Prostate gland (tissue), 2 donors: ENCODE results near the gene WWC2. TPM values are rescaled to one million over a fixed set of nuclear protein-coding genes. Genes with fewer than 3 reads are reported as not detected.

Experiments used
- DNase-seq: peaks from one replicate; pipeline ENCODE4 v3.0.0-alpha.2; 2019; ENCODE audit warnings: low spot score
- H3K27ac ChIP-seq, 2 donors: fragments of 200-600 bp; sonication (generic); 2 replicates each; pipeline ENCODE4 v1.5.1; 2017 to 2019
- H3K27me3 ChIP-seq: fragments of 200-600 bp; sonication (generic); replicated peaks from 2 replicates; pipeline ENCODE4 v1.5.1; 2019; ENCODE audit not compliant: insufficient read depth
- H3K36me3 ChIP-seq, 2 donors: fragments of 200-600 bp; sonication (generic); 1 replicate in 1 of 2; 2 replicates in 1 of 2; pipeline versions ENCODE4 v1.5.1 to v1.8.1; 2017 to 2019
- H3K4me1 ChIP-seq: fragments of 200-600 bp; sonication (generic); replicated peaks from 2 replicates; pipeline ENCODE4 v1.5.1; 2019
- H3K4me3 ChIP-seq, 2 donors: fragments of 200-600 bp; sonication (generic); 2 replicates each; pipeline ENCODE4 v1.5.1; 2017 to 2019
- H3K9me3 ChIP-seq: fragments of 200-600 bp; sonication (generic); 2 replicates; pipeline ENCODE4 v1.5.1; 2017
- POLR2A ChIP-seq: fragments of 450-650 bp; IDR thresholded peaks from one replicate; pipeline ENCODE4 v1.6.1; 2016; ENCODE audit warnings: antibody characterized with exemption, mild to moderate bottlenecking
- POLR2AphosphoS5 ChIP-seq: sonication (generic); formaldehyde crosslinking; IDR thresholded peaks from one replicate; pipeline ENCODE4 v1.6.1; 2017; ENCODE audit warnings: antibody characterized with exemption
- WGBS: methylation state at CpG from one replicate; pipeline ENCODE4 v1.1.5; 2018; 5-methylcytosine and 5-hydroxymethylcytosine counted together
- intact Hi-C: fragments of 100-400 bp; cut with DNase I; formaldehyde crosslinking; loops from one replicate; pipeline ENCODE4 v1.14.2; 2022
- total RNA-seq, 2 donors: library from RNA; depleted of rRNA; stranded (reverse); fragments of >200 nt; gene quantifications; one replicate each; pipeline ENCODE4 v1.1.0, GENCODE V29; 2016
- TF ChIP-seq, protein P1 (sequence below), 4 experiments: fragments of 200-600 bp in 2 of 4; fragments of 450-650 bp in 2 of 4; sonication (generic) in 2 of 4; IDR thresholded peaks; 1 replicate in 3 of 4; 2 replicates in 1 of 4; pipeline ENCODE4 v1.5.1; 2016 to 2019; ENCODE audit warnings: antibody characterized with exemption in 4 of 4, mild to moderate bottlenecking in 2 of 4, moderate library complexity in 2 of 4

WWC2 gene
- total RNA-seq, 2 donors from 2014 or later, result 17.6 to 44.1 TPM

DNA sequence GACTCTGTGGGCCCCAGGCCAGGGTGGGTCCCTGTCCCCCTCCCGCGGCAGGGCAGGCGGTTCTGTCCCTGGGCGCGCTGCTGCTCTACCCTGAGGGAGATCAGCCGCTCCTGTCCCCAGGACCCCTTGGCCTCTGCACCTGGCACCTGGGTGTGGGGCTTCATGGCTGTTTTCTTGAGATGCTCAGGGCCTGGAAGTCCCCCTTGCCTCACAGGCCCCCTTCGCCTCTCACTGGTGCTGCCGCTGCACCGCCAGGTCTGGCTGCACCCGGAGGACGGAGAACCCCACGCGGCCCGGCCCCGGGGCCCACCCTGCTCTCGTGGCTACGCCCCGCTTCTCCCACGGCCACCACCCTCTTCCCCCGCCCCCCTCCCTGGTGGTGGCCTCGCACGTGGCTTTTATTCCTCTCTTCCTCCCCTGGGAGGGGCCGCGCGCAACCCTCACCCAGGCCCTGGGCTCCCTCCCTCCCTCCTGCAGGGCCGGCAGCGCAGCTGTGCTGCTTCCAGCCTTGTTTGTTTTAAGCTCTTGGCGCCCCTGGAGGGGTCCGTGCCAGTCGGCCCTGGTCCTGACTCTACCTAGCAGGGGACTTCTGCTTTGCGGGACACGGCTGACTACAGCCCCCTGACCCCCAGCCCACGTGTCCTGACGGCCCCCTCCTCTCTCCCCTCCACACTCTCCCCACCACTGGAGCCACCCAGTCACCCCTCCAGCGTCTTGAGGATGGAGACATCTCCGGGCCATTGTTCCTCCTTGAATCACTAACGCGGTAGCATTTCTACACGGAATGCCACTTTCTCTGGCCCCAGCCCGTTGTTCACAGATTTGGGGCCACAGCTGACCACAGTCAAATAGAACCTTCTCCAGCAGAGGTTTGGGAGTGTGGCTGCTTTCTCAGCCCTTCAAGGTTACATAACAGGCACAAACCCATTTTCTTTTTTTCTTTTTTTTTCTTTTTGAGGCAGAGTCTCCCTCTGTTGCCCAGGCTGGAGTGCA, 243.8 kb downstream of the WWC2 start:
- H3K27me3 ChIP-seq, result no peaks in the 10 kb centered on the region
- no peak for DNase-seq
- TF ChIP-seq, protein P1, sequence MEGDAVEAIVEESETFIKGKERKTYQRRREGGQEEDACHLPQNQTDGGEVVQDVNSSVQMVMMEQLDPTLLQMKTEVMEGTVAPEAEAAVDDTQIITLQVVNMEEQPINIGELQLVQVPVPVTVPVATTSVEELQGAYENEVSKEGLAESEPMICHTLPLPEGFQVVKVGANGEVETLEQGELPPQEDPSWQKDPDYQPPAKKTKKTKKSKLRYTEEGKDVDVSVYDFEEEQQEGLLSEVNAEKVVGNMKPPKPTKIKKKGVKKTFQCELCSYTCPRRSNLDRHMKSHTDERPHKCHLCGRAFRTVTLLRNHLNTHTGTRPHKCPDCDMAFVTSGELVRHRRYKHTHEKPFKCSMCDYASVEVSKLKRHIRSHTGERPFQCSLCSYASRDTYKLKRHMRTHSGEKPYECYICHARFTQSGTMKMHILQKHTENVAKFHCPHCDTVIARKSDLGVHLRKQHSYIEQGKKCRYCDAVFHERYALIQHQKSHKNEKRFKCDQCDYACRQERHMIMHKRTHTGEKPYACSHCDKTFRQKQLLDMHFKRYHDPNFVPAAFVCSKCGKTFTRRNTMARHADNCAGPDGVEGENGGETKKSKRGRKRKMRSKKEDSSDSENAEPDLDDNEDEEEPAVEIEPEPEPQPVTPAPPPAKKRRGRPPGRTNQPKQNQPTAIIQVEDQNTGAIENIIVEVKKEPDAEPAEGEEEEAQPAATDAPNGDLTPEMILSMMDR (IDR thresholded peaks at IDR 0.05), result no peak
- TF ChIP-seq POLR2AphosphoS5, result no peak
- no peak for TF ChIP-seq POLR2A
- H3K36me3 ChIP-seq, result no peaks in the 10 kb centered on the region
- H3K9me3 ChIP-seq, result no peaks in the 10 kb centered on the region
- intact Hi-C loops, result no loop called here
- no peak overlapping the region for H3K4me3 ChIP-seq
- H3K4me1 ChIP-seq, result no peaks in the 10 kb centered on the region
- WGBS, result 25% methylated on average over 40 of the region's 40 CpGs
- no peak overlapping the region for H3K27ac ChIP-seq

DNA sequence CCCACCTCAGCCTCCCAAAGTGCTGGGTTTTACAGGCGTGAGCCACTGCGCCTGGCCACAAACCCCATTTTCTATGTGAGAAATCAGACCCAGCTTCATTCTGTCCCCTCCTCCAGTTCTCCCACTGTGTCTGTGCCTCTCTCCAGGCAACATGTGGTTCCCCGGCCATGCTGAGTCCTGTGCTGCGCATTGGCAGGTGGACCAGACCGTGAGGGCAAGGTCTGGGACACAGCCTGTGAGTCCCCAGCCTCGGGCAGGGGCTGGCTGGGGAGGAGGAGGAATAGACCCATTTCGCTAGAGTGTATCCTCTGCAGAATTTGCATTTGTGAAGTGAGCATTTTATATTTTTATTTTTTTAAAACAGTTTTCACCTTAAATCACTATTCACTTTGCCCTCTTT, 244.7 kb downstream of the WWC2 start:
- Histone ChIP-seq H3K4me1 (no peaks in the 10 kb centered on the region), H3K27ac (no peak overlapping the region), H3K27me3 (no peaks in the 10 kb centered on the region), H3K4me3 (no peak overlapping the region), H3K36me3 (no peaks in the 10 kb centered on the region), H3K9me3 (no peaks in the 10 kb centered on the region)
- TF ChIP-seq POLR2AphosphoS5 (no peak), POLR2A (no peak)
- TF ChIP-seq, protein P1 (IDR thresholded peaks at IDR 0.05), result no peak
- no peak for DNase-seq
- intact Hi-C loops, result no loop called here
- WGBS, result 95% methylated on average over 7 of the region's 7 CpGs

- Histone ChIP-seq H3K4me1 (no peaks in the 10 kb centered on the region), H3K9me3 (no peaks in the 10 kb centered on the region), H3K27ac (no peak overlapping the region), H3K27me3 (no peaks in the 10 kb centered on the region), H3K4me3 (no peak overlapping the region), H3K36me3 (no peaks in the 10 kb centered on the region)
- DNase-seq, result no peak
- 96% methylated on average over 15 of the region's 15 CpGs for WGBS
- TF ChIP-seq POLR2AphosphoS5 (no peak), POLR2A (no peak)
- TF ChIP-seq, protein P1 (IDR thresholded peaks at IDR 0.05), result no peak
- intact Hi-C loops, result no loop called here
Observed at GRCh38 chr4:183344523-183345255, 245.6 kb downstream of the WWC2 start.

DNA sequence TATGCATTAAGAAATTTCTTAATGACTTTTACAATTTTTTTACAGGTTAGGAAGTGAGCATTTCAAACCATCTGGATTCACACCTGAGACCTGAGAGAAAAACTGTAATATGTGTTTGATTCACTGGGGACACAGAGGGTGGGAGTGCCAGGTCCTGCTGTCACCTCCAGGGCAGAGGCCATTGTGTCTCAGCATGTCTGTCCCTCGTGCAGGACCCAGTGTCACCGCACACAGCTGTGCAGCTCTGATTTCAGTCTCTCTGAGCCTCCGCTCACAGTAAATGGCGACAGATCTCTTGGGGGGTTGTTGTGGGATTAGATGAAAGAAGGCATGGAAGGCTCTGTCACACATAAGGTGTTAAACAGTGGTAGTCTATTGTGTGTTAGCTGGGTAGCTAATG, 246.2 kb downstream of the WWC2 start:
- H3K4me3 ChIP-seq, result no peak overlapping the region
- WGBS, result 84% methylated on average over 4 of the region's 4 CpGs
- no peaks in the 10 kb centered on the region for H3K9me3 ChIP-seq
- no peaks in the 10 kb centered on the region for H3K27me3 ChIP-seq
- TF ChIP-seq POLR2AphosphoS5, result no peak
- TF ChIP-seq, protein P1 (IDR thresholded peaks at IDR 0.05), result no peak
- TF ChIP-seq POLR2A, result no peak
- H3K27ac ChIP-seq, result no peak overlapping the region
- H3K36me3 ChIP-seq, result no peaks in the 10 kb centered on the region
- no peak for DNase-seq
- intact Hi-C loops, result no loop called here
- no peaks in the 10 kb centered on the region for H3K4me1 ChIP-seq
